GM21737 (cell line): Measurements from ENCODE around the gene DAPP1.

Source experiments
- ATAC-seq: cut with Tn5 transposase; IDR thresholded peaks from one replicate; pipeline ENCODE4 v1.9.1; 2021; ENCODE audit warnings: mild to moderate bottlenecking, moderate library complexity; ENCODE audit not compliant: unreplicated experiment

The DAPP1 gene

DNA sequence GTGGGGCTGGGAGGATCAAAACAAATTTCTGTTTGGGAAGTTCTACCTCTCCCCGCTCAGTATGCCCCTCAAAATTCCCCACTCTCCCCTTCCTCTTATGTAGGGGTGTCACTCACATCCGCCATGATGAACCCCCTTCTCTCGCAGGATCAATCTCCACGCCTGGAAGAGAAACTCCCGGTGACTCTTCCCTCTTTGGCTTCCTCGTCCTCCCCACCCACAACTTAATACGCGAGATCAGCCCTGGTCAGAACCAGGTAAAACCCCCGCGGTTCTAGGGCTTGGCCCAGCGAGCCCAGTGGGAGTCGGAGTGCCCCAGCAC lies 77.2 kb downstream of the DAPP1 start:
- ATAC-seq: no peak

DNA sequence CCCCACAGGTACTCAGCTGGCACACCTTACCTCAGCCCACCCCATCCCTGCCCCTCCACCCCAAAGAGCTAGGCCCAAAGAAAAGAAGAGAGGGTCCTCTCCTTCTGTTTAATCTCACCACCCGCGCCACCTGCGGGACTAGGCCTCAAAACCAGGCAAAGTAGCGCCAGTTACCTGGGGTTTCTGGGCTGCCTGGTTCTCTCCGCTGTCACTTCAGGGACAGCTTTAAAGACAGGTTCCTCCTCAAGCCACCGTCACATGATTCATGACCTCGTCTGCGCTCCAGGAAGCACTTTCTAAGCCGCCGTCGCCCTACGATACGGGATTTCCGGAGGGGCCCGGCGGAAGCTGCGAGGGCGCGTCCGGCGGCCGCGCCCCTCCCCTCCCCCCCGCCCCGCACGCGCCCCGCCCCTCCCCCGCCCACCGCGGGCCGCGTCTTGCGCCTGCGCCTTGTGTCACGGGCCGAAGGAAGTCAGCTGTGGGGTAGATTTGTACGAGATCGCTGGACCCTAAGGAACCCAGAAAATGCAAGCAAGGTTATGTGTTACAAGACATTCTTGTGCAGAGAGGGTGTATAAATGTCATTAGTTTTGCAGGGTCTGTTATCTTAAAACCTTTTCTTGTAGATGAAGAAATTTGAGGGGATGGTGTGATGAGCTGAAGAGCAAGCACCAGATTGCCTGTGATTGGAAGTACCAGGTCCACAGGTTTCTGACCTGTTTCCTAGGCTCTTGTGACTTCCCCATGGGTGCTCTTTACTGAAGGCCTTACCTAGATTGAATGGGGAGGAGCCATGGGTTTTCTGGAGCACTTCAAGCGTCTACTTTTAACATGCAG lies 77.8 kb downstream of the DAPP1 start, which contains the start of gene LAMTOR3:
Gene LAMTOR3, minus strand, starts transcription at position 267 of the 837 bp plus-strand sequence. CDS start 464 bp downstream, outside the sequence.
- ATAC-seq: peak; percentile 99

GRCh38 chr4:99894998-99895397 lies 78.4 kb downstream of the DAPP1 start:
- no peak for ATAC-seq

GRCh38 chr4:99915449-99915848 lies 98.8 kb downstream of the DAPP1 start:
- ATAC-seq: no peak

DNA sequence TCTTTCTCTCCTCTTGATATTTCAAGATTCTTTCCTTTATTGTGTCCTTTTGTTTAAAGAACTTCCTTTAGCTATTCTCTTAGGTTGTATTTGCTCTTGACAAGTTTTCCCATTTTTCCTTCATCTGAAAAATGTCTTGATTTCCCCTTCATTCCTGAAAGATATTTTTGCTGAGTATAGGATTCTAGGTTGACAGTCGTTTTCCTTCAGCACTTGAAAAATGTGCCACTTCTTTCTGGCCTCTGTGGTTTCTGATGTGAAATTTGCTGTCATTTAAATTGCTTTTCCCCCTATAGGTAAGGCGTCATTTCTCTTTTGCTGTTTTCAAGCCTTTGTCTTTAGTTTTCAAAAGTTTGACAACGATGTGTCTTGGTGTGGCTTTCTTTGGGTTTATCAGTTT lies 100.9 kb downstream of the DAPP1 start:
- no peak for ATAC-seq

DNA sequence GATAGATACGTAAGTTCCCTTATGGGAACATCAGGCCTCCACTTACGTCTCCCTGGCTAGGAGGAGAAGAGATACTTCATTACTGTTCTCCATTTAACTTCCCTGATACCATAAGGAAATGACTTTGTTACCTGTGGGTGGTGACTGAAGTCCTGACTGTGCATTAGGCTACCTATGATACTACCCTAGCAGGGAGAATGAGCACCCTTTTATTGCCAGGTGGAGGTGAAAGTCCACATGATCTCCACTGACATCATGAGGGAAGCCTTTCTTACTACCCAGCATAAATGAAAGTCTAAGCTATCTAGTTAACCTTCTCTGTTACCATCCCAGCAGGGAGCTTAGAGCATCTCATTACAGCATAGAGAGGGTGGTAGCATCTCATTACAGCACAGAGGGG lies 102.0 kb downstream of the DAPP1 start:
- ATAC-seq: no peak
